GM12878 (cell line): Measurements from ENCODE around the gene DSG1. TPM values are rescaled to one million over a fixed set of nuclear protein-coding genes. Genes with fewer than 3 reads are reported as not detected.

Experiments
- ATAC-seq: fragments of 200-7000 bp; cut with Tn5 transposase; 3 replicates; pipeline ENCODE4 v1.9.1; 2020; ENCODE audit warnings: mild to moderate bottlenecking, moderate library complexity
- BruUV-seq: library from RNA; stranded (reverse); fragments of 400-500 nt; replicated peaks from 2 replicates; lab custom pipeline; 2021; lab: Mats Ljungman, UMichigan
- CTCF ChIA-PET: fragments of 300-600 bp; sonication (Branson Sonifier 250); formaldehyde crosslinking; extraction: SDS; loops from one replicate; lab custom pipeline; 2021; ENCODE audit warnings: inconsistent platforms; lab: Yijun Ruan, JAX
- POLR2A ChIA-PET: fragments of 350-600 bp; formaldehyde crosslinking; extraction: SDS; loops from one replicate; lab custom pipeline; 2021; ENCODE audit warnings: inconsistent platforms; lab: Charles Lee
- RAD21 ChIA-PET: fragments of 300-600 bp; sonication (Branson Sonifier 250); formaldehyde crosslinking; loops from one replicate; lab custom pipeline; 2023; ENCODE audit warnings: antibody characterized with exemption; ENCODE audit not compliant: unreplicated experiment; lab: Charles Lee
- SMC1A ChIA-PET: fragments of 300-600 bp; sonication (Branson Sonifier 250); formaldehyde crosslinking; loops from one replicate; lab custom pipeline; 2023; ENCODE audit not compliant: unreplicated experiment, uncharacterized antibody; lab: Charles Lee
- DNase-seq: peaks from one replicate; pipeline ENCODE4 v3.0.0-alpha.2; 2011; ENCODE audit warnings: low read depth, low spot score
- FAIRE-seq: peaks from 3 replicates; lab custom pipeline; 2011; peaks lifted over from hg19 to GRCh38; lab: Jason Lieb, UNC
- H2AFZ ChIP-seq: 2 replicates; pipeline ENCODE4 v1.6.0; 2011; ENCODE audit warnings: low read depth, low read length, control low read depth; ENCODE audit not compliant: control insufficient read depth
- H3K27ac ChIP-seq: 2 replicates; pipeline ENCODE4 v1.5.1; 2011; ENCODE audit warnings: control low read depth; ENCODE audit not compliant: control insufficient read depth, insufficient read depth
- H3K27me3 ChIP-seq, 2 experiments: replicated peaks in 1 of 2; 2 replicates each; pipeline versions ENCODE4 v1.6.0 to v1.6.1; 2011; ENCODE audit warnings: low read length in 1 of 2; ENCODE audit not compliant: control insufficient read depth in 2 of 2, insufficient read depth in 2 of 2
- H3K36me3 ChIP-seq, 2 experiments: 2 replicates each; pipeline ENCODE4 v1.5.1; 2011; ENCODE audit warnings: low read length in 1 of 2; ENCODE audit not compliant: control insufficient read depth in 2 of 2, insufficient read depth in 2 of 2
- H3K4me1 ChIP-seq: 2 replicates; pipeline ENCODE4 v1.6.1; 2011; ENCODE audit warnings: mild to moderate bottlenecking, low read length, moderate library complexity, mixed read lengths; ENCODE audit not compliant: control insufficient read depth, insufficient read depth
- H3K4me2 ChIP-seq: 2 replicates; pipeline ENCODE4 v1.6.0; 2011; ENCODE audit warnings: control low read depth; ENCODE audit not compliant: control insufficient read depth, insufficient read depth
- H3K4me3 ChIP-seq: fragments of 200-600 bp; sonication (generic); 2 replicates; pipeline ENCODE4 v1.5.1; 2016
- H3K79me2 ChIP-seq: 2 replicates; pipeline ENCODE4 v1.6.0; 2011; ENCODE audit warnings: low read length; ENCODE audit not compliant: control insufficient read depth, insufficient read depth
- H3K9ac ChIP-seq: 2 replicates; pipeline ENCODE4 v1.8.0; 2011; ENCODE audit warnings: low read length, control low read depth, mixed read lengths; ENCODE audit not compliant: control insufficient read depth, insufficient read depth
- H3K9me3 ChIP-seq: replicated peaks from 3 replicates; pipeline ENCODE4 v1.5.1; 2011; ENCODE audit warnings: mild to moderate bottlenecking, low read length; ENCODE audit not compliant: control insufficient read depth, insufficient read depth
- H4K20me1 ChIP-seq: 2 replicates; pipeline ENCODE4 v1.6.0; 2011; ENCODE audit not compliant: control insufficient read depth, insufficient read depth
- CBFB ChIP-seq: IDR thresholded peaks from 2 replicates; pipeline ENCODE4 v1.6.1; 2016; ENCODE audit warnings: antibody characterized with exemption, low read depth
- CEBPZ ChIP-seq: fragments of 150-350 bp; IDR thresholded peaks from 2 replicates; pipeline ENCODE4 v1.6.1; 2016; ENCODE audit warnings: low read depth, low read length
- MLLT1 ChIP-seq: fragments of 450-650 bp; IDR thresholded peaks from 2 replicates; pipeline ENCODE4 v1.6.1; 2016; ENCODE audit warnings: mild to moderate bottlenecking
- NKRF ChIP-seq: fragments of 450-650 bp; conservative IDR thresholded peaks from 2 replicates; pipeline ENCODE4 v1.6.1; 2017; ENCODE audit warnings: mild to moderate bottlenecking, moderate library complexity
- PML ChIP-seq: IDR thresholded peaks from 2 replicates; pipeline ENCODE4 v1.6.1; 2012; ENCODE audit warnings: low read length, inconsistent platforms
- SUZ12 ChIP-seq: fragments of 200-600 bp; sonication (generic); IDR thresholded peaks from one replicate; pipeline ENCODE4 v1.6.1; 2018; ENCODE audit warnings: antibody characterized with exemption, mild to moderate bottlenecking; ENCODE audit not compliant: unreplicated experiment
- WGBS: methylation state at CpG from one replicate; pipeline ENCODE4 v1.1.6; 2016; ENCODE audit warnings: low lambda C conversion rate; ENCODE audit not compliant: insufficient replicate concordance, insufficient coverage; ENCODE audit errors: missing lambda C conversion rate; 5-methylcytosine and 5-hydroxymethylcytosine counted together
- in situ Hi-C: fragments of 300-500 bp; cut with MboI; formaldehyde crosslinking; loops from 9 replicates; pipeline ENCODE4 v1.14.3; 2018; ENCODE audit warnings: mixed read lengths
- intact Hi-C: fragments of 100-400 bp; cut with micrococcal nuclease; formaldehyde crosslinking; loops from one replicate; pipeline ENCODE4 v1.14.2; 2022; ENCODE audit not compliant: unreplicated experiment
- polyA plus RNA-seq, 11 experiments: library from polyadenylated mRNA; depleted of rRNA in 4 of 11; unstranded in 6 of 11; stranded (reverse) in 5 of 11; fragments of >200 nt; fragmentation: Nextera tagmentation in 4 of 11; fragmentation: Illumina TruSeq in 1 of 11; extraction: Ambion mirVana in 4 of 11; extraction: Trizol in 1 of 11; gene quantifications; 1 replicate in 1 of 11; 2 replicates in 10 of 11; pipeline versions ENCODE4 v1.2.1 to v1.2.3, GENCODE V29; 2011 to 2016; ENCODE audit warnings: inconsistent platforms in 2 of 11, missing spikeins in 2 of 11, low read depth in 1 of 11
- total RNA-seq, 4 experiments: library from RNA; depleted of rRNA in 3 of 4; stranded (reverse); fragments of >200 nt in 3 of 4; fragmentation: Illumina TruSeq in 1 of 4; extraction: Trizol in 1 of 4; gene quantifications; 2 replicates each; pipeline versions ENCODE4 v1.2.1 to v1.2.3, GENCODE V29; 2013 to 2021
- TF ChIP-seq, protein P1 (sequence below): fragments of 450-650 bp; IDR thresholded peaks from 2 replicates; pipeline ENCODE4 v1.6.1; 2017; ENCODE audit warnings: mild to moderate bottlenecking

Gene DSG1
- total and polyA plus RNA-seq, 10 of the 15 experiments (the other 5 are each of a cell fraction or from before 2014, with no cell fraction given) = 0.10 to 5.0 (median 2.6) TPM

- TF ChIP-seq, protein P1, sequence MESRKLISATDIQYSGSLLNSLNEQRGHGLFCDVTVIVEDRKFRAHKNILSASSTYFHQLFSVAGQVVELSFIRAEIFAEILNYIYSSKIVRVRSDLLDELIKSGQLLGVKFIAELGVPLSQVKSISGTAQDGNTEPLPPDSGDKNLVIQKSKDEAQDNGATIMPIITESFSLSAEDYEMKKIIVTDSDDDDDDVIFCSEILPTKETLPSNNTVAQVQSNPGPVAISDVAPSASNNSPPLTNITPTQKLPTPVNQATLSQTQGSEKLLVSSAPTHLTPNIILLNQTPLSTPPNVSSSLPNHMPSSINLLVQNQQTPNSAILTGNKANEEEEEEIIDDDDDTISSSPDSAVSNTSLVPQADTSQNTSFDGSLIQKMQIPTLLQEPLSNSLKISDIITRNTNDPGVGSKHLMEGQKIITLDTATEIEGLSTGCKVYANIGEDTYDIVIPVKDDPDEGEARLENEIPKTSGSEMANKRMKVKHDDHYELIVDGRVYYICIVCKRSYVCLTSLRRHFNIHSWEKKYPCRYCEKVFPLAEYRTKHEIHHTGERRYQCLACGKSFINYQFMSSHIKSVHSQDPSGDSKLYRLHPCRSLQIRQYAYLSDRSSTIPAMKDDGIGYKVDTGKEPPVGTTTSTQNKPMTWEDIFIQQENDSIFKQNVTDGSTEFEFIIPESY = no peak
- TF ChIP-seq CBFB (no peak), NKRF (no peak)
Measured at GRCh38 chr18:31380912-31381311, 63.0 kb downstream of the DSG1 start (continued).

- in situ Hi-C loops (no loop called here), intact Hi-C loops (loop anchor here (10.0 kb wide), 1 partner anchor 287 kb away; no protein-coding TSS in a partner anchor)
- CTCF ChIA-PET = no interaction called here
- DNase-seq = no peak
- RAD21 ChIA-PET = no interaction called here
- no peaks in the 10 kb centered on the region for H3K36me3 ChIP-seq
- H3K27ac ChIP-seq = no peak overlapping the region
- H2AFZ ChIP-seq = no peak overlapping the region
- SMC1A ChIA-PET = interaction anchor here (0.7 kb wide), 1 partner anchor 71 kb away, joined by 3 read pairs; no protein-coding TSS in a partner anchor
- no peak for ATAC-seq
- H3K9ac ChIP-seq = no peak overlapping the region
- POLR2A ChIA-PET = no interaction called here
- no peak for FAIRE-seq
- no peaks in the 10 kb centered on the region for H4K20me1 ChIP-seq
- H3K79me2 ChIP-seq = no peaks in the 10 kb centered on the region
- H3K9me3 ChIP-seq = no peaks in the 10 kb centered on the region
- H3K4me1 ChIP-seq = no peaks in the 10 kb centered on the region
- TF ChIP-seq MLLT1 (no peak), CEBPZ (no peak), SUZ12 (no peak), PML (no peak)
- no peak overlapping the region for H3K4me3 ChIP-seq
- 0% methylated on average over 2 of the region's 2 CpGs for WGBS
- H3K4me2 ChIP-seq = no peak overlapping the region
- no peaks in the 10 kb centered on the region for H3K27me3 ChIP-seq
- no TSS peak for BruUV-seq
Measured at GRCh38 chr18:31382107-31382506, 64.1 kb downstream of the DSG1 start.
